ENCODE measurements around the gene PGM2L1.

DNA sequence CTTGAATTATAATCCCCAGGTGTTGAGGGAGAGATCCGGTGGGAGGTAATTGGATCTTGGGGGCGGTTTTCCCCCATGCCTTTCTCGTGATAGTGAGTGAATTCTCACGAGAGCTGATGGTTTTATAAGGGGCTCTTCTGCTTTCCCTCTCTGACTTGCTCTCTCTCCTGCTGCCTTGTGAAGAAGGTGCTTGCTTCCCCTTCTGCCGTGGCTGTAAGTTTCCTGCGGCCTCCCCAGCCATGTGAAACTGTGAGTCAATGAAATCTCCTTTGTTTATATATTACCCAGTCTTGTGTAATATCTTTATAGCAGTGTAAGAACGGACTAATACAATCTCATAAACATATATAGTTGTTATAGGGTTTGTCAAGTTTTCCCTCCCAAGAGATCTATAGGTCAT is 36.3 kb upstream of the PGM2L1 start:
- no peak for TF ChIP-seq ZNF558 (tag by site-specific recombination; IDR thresholded peaks at IDR 0.05)
- TF ChIP-seq ZIC2 (tag by site-specific recombination; IDR thresholded peaks at IDR 0.05), result no peak
- TF ChIP-seq, protein P1, sequence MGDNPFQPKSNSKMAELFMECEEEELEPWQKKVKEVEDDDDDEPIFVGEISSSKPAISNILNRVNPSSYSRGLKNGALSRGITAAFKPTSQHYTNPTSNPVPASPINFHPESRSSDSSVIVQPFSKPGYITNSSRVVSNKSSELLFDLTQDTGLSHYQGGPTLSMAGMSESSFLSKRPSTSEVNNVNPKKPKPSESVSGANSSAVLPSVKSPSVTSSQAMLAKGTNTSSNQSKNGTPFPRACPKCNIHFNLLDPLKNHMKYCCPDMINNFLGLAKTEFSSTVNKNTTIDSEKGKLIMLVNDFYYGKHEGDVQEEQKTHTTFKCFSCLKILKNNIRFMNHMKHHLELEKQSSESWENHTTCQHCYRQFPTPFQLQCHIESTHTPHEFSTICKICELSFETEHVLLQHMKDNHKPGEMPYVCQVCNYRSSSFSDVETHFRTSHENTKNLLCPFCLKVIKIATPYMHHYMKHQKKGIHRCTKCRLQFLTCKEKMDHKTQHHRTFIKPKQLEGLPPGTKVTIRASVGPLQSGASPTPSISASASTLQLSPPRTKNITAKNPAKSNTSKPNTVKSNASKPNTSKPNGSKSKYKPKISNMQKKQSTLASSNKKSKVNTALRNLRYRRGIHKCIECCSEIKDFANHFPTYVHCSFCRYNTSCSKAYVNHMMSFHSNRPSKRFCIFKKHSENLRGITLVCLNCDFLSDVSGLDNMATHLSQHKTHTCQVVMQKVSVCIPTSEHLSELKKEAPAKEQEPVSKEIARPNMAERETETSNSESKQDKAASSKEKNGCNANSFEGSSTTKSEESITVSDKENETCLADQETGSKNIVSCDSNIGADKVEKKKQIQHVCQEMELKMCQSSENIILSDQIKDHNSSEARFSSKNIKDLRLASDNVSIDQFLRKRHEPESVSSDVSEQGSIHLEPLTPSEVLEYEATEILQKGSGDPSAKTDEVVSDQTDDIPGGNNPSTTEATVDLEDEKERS (tag by site-specific recombination; IDR thresholded peaks at IDR 0.05), result no peak
- TF ChIP-seq YY1 (tag by site-specific recombination; IDR thresholded peaks at IDR 0.05), result no peak
- TF ChIP-seq ZNF184 (tag by site-specific recombination; IDR thresholded peaks at IDR 0.05), result no peak
- TF ChIP-seq, protein P2, sequence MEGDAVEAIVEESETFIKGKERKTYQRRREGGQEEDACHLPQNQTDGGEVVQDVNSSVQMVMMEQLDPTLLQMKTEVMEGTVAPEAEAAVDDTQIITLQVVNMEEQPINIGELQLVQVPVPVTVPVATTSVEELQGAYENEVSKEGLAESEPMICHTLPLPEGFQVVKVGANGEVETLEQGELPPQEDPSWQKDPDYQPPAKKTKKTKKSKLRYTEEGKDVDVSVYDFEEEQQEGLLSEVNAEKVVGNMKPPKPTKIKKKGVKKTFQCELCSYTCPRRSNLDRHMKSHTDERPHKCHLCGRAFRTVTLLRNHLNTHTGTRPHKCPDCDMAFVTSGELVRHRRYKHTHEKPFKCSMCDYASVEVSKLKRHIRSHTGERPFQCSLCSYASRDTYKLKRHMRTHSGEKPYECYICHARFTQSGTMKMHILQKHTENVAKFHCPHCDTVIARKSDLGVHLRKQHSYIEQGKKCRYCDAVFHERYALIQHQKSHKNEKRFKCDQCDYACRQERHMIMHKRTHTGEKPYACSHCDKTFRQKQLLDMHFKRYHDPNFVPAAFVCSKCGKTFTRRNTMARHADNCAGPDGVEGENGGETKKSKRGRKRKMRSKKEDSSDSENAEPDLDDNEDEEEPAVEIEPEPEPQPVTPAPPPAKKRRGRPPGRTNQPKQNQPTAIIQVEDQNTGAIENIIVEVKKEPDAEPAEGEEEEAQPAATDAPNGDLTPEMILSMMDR (tag by site-specific recombination; IDR thresholded peaks at IDR 0.05), result no peak
- no peak for TF ChIP-seq YY2 (tag by site-specific recombination; IDR thresholded peaks at IDR 0.05)
- TF ChIP-seq, protein P3, sequence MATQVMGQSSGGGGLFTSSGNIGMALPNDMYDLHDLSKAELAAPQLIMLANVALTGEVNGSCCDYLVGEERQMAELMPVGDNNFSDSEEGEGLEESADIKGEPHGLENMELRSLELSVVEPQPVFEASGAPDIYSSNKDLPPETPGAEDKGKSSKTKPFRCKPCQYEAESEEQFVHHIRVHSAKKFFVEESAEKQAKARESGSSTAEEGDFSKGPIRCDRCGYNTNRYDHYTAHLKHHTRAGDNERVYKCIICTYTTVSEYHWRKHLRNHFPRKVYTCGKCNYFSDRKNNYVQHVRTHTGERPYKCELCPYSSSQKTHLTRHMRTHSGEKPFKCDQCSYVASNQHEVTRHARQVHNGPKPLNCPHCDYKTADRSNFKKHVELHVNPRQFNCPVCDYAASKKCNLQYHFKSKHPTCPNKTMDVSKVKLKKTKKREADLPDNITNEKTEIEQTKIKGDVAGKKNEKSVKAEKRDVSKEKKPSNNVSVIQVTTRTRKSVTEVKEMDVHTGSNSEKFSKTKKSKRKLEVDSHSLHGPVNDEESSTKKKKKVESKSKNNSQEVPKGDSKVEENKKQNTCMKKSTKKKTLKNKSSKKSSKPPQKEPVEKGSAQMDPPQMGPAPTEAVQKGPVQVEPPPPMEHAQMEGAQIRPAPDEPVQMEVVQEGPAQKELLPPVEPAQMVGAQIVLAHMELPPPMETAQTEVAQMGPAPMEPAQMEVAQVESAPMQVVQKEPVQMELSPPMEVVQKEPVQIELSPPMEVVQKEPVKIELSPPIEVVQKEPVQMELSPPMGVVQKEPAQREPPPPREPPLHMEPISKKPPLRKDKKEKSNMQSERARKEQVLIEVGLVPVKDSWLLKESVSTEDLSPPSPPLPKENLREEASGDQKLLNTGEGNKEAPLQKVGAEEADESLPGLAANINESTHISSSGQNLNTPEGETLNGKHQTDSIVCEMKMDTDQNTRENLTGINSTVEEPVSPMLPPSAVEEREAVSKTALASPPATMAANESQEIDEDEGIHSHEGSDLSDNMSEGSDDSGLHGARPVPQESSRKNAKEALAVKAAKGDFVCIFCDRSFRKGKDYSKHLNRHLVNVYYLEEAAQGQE (tag by site-specific recombination; IDR thresholded peaks at IDR 0.05), result no peak
- no peak for TF ChIP-seq TCF7L2 (IDR thresholded peaks at IDR 0.05; ENCODE audit: borderline replicate concordance, low read depth, low read length)
- TF ChIP-seq, protein P4, sequence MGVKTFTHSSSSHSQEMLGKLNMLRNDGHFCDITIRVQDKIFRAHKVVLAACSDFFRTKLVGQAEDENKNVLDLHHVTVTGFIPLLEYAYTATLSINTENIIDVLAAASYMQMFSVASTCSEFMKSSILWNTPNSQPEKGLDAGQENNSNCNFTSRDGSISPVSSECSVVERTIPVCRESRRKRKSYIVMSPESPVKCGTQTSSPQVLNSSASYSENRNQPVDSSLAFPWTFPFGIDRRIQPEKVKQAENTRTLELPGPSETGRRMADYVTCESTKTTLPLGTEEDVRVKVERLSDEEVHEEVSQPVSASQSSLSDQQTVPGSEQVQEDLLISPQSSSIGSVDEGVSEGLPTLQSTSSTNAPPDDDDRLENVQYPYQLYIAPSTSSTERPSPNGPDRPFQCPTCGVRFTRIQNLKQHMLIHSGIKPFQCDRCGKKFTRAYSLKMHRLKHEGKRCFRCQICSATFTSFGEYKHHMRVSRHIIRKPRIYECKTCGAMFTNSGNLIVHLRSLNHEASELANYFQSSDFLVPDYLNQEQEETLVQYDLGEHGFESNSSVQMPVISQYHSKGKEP (tag by site-specific recombination; IDR thresholded peaks at IDR 0.05), result no peak
- TF ChIP-seq SP2 (tag by site-specific recombination; IDR thresholded peaks at IDR 0.05), result no peak
- TF ChIP-seq KLF16 (tag by site-specific recombination; IDR thresholded peaks at IDR 0.05), result no peak
- TF ChIP-seq ZNF670 (tag by site-specific recombination; IDR thresholded peaks at IDR 0.05; ENCODE audit: low read depth), result no peak

Data from HEK293 (cell line).